ENCODE results near the gene SNRNP25.

The SNRNP25 gene

DNA sequence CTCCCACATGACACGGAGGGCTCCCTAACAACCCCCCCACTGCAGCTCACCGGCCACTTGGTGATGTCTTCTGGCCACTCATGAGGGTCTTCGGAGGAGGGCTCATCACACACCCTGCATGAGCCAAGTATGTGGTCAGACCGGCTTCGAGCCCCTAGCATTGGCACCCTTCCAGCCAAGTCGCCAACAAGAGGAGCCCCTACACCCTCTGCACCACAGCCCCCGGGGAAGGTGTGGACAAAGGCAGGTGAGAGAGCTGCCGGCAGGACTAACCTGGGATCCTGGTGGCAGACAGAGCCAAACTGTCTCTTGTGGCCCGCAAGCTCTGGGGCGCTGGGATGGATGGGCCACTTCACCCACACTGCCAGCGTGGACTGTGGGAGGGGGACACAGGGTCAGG is 6.5 kb downstream of the SNRNP25 start:
- no peak overlapping the region for H3K27ac ChIP-seq (ENCODE audit: low read length)
- H3K4me1 ChIP-seq (ENCODE audit: control insufficient read depth, low read depth, low read length) = no peaks in the 10 kb centered on the region
- peaks cover 39% of the 10 kb centered on the region for H3K36me3 ChIP-seq (ENCODE audit: control insufficient read depth, low read depth, low read length)
- no peaks in the 10 kb centered on the region for H3K27me3 ChIP-seq (ENCODE audit: control insufficient read depth, insufficient read depth, low read length)
- H3K4me3 ChIP-seq (ENCODE audit: low read length) = no peak overlapping the region
- H3K9ac ChIP-seq (ENCODE audit: low read length) = no peak overlapping the region
- H3K9me3 ChIP-seq (ENCODE audit: control insufficient read depth, low read depth, low read length) = no peaks in the 10 kb centered on the region

DNA sequence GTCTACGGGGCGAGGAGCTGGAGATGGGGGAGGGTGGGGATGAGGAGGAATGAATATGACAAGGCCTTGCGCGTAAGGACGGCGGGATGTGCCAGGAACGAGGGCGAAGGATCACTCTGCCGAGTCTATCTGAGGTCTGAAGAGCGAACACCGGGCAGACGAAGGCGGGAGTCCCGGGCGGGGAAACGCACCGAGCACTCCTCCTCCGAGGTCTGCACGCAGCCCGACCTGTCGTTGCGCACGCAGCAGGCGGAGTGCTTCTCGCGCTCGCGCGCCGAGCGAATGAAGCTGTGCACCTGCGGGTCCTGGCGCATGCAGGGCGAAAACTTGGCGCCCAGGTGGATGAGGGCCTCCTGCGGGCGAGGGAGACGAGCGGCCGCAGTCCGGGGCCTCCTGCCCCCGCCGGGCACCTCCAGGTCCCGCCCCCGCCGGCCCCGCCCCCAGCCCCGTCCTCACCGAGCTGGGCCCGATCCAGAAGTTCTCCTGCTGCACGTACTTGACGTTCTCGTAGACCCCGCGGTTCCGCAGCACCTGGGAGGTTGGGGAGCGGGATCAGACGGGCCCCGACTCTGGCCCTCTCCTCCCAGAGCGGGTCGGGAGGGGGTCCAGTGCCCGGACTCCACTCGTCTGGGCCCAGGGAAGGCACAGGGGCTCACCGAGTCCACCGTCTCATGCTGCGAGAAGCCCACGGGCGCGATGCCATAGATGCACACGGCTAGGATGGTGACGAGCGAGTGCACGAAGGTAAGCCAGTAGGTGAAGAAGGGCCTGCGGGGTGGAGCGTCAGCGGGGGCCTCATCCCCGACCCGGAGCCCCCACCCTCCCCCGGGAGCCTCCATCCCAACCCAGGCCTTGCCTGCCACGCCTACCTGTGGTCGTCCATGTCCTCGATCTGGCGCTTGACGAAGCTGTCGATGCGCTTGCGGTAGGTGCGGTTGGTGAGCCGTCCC is 7.6 kb downstream of the SNRNP25 start:
- no peak overlapping the region for H3K27ac ChIP-seq (ENCODE audit: low read length)
- peaks cover 29% of the 10 kb centered on the region for H3K36me3 ChIP-seq (ENCODE audit: control insufficient read depth, low read depth, low read length)

DNA sequence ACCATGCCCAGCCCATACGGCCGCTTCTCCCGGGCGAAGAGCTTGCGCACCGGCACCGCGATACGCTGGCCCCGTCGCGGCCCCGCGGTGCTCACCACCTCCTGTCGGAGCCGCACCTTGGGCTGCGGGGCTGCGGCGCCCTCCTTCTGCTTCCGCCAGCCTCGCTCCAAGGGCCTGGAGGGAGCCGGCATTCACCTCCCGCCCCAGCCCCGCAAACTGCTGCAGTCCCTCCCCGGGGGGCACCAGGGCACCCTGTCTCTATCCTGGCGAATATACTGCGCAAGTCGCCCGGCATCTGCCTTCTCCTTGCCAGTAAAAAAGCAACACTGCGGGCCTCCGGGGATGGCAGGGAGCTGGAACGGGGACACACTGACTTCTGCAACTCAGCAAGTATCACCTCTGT is 8.3 kb downstream of the SNRNP25 start:
- no peak overlapping the region for H3K9ac ChIP-seq (ENCODE audit: low read length)
- peaks cover 23% of the 10 kb centered on the region for H3K36me3 ChIP-seq (ENCODE audit: control insufficient read depth, low read depth, low read length)
- no peaks in the 10 kb centered on the region for H3K4me1 ChIP-seq (ENCODE audit: control insufficient read depth, low read depth, low read length)
- H3K27ac ChIP-seq (ENCODE audit: low read length) = no peak overlapping the region
- no peaks in the 10 kb centered on the region for H3K27me3 ChIP-seq (ENCODE audit: control insufficient read depth, insufficient read depth, low read length)
- H3K4me3 ChIP-seq (ENCODE audit: low read length) = no peak overlapping the region
- no peaks in the 10 kb centered on the region for H3K9me3 ChIP-seq (ENCODE audit: control insufficient read depth, low read depth, low read length)

More for the DNA sequence above, 7.6 kb downstream of the SNRNP25 start:
- H3K27me3 ChIP-seq (ENCODE audit: control insufficient read depth, insufficient read depth, low read length) = no peaks in the 10 kb centered on the region
- H3K9me3 ChIP-seq (ENCODE audit: control insufficient read depth, low read depth, low read length) = no peaks in the 10 kb centered on the region
- no peak overlapping the region for H3K4me3 ChIP-seq (ENCODE audit: low read length)
- no peaks in the 10 kb centered on the region for H3K4me1 ChIP-seq (ENCODE audit: control insufficient read depth, low read depth, low read length)
- H3K9ac ChIP-seq (ENCODE audit: low read length) = no peak overlapping the region

DNA sequence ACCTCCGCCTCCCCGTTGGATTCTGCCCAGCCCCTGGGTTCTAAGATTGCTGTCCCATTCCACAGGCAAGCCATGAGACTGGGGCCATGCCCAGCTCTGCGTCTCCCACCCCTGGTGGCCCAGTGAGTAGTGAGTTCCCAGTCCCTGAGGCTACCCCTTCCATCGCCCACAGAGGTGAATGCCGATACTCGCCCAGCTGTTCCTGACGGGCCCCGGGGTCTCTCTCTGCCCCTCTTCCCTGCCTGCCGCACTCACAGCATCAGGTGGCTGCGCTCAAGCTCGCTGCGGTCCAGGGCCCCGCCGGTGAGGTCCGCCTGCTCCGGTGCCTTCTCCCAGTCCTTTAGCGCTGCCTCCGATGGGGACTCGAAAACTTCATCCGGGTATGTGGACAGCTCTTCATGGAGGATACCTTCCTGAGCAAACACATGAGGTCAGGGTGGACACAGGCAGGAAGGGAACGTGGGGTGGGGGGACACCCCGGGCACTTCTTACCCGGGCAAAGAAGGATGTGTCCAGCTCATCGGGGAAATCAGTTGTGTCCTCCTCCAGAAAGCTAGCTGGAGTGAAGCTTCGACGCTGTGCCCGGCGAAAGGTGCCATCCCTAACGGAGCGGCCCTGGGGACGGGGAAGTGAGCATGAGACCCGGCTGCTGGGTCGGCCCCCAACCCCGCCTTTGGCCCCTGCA is 8.8 kb downstream of the SNRNP25 start:
- Histone ChIP-seq H3K4me3 (ENCODE audit: low read length) (no peak overlapping the region), H3K4me1 (ENCODE audit: control insufficient read depth, low read depth, low read length) (no peaks in the 10 kb centered on the region), H3K9me3 (ENCODE audit: control insufficient read depth, low read depth, low read length) (no peaks in the 10 kb centered on the region), H3K27me3 (ENCODE audit: control insufficient read depth, insufficient read depth, low read length) (no peaks in the 10 kb centered on the region), H3K27ac (ENCODE audit: low read length) (no peak overlapping the region), H3K36me3 (ENCODE audit: control insufficient read depth, low read depth, low read length) (peaks cover 18% of the 10 kb centered on the region), H3K9ac (ENCODE audit: low read length) (no peak overlapping the region)

DNA sequence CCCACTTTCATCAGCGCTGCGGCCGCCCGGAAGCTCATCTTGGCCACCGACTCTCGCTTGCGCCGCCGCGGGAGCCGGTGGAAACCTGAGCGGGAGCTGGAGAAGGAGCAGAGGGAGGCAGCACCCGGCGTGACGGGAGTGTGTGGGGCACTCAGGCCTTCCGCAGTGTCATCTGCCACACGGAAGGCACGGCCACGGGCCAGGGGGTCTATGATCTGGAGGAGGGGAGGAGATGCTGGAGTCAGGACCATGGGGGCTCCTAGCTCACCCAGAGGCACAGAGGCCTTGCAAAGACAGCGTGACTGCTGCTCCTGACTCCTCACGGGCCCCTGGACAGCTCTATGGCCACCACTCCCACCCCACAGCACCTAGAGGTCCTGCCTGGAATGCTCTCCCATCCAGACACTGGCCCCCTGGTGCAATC is 9.4 kb downstream of the SNRNP25 start:
- Histone ChIP-seq H3K27me3 (ENCODE audit: control insufficient read depth, insufficient read depth, low read length) (no peaks in the 10 kb centered on the region), H3K9me3 (ENCODE audit: control insufficient read depth, low read depth, low read length) (no peaks in the 10 kb centered on the region), H3K4me3 (ENCODE audit: low read length) (no peak overlapping the region), H3K27ac (ENCODE audit: low read length) (no peak overlapping the region), H3K9ac (ENCODE audit: low read length) (no peak overlapping the region), H3K36me3 (ENCODE audit: control insufficient read depth, low read depth, low read length) (peaks cover 13% of the 10 kb centered on the region), H3K4me1 (ENCODE audit: control insufficient read depth, low read depth, low read length) (no peaks in the 10 kb centered on the region)

DNA sequence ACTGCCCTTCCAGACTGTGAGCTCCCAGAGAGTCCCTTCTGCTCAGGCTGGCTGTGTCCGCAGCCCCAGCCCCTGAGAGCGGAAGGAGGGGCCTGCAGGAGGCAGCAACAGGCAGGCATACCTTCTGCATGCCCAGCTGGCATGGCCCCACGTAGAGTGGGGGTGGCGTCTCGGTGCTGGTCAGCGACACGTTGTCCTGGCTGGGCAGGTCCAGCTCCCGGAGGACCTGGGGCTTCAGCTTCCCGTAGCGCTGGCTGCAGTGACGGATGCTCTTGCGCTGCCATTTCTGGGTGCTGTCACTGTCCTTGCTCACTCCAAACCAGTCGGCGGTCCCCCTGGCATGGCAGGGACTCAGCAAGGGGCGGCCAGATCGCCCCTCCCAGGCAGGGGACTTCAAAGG is 9.8 kb downstream of the SNRNP25 start:
- H3K4me1 ChIP-seq (ENCODE audit: control insufficient read depth, low read depth, low read length) = no peaks in the 10 kb centered on the region
- no peaks in the 10 kb centered on the region for H3K27me3 ChIP-seq (ENCODE audit: control insufficient read depth, insufficient read depth, low read length)
- no peak overlapping the region for H3K9ac ChIP-seq (ENCODE audit: low read length)
- no peaks in the 10 kb centered on the region for H3K9me3 ChIP-seq (ENCODE audit: control insufficient read depth, low read depth, low read length)
- no peak overlapping the region for H3K27ac ChIP-seq (ENCODE audit: low read length)
- H3K4me3 ChIP-seq (ENCODE audit: low read length) = no peak overlapping the region
- H3K36me3 ChIP-seq (ENCODE audit: control insufficient read depth, low read depth, low read length) = peaks cover 8% of the 10 kb centered on the region

DNA sequence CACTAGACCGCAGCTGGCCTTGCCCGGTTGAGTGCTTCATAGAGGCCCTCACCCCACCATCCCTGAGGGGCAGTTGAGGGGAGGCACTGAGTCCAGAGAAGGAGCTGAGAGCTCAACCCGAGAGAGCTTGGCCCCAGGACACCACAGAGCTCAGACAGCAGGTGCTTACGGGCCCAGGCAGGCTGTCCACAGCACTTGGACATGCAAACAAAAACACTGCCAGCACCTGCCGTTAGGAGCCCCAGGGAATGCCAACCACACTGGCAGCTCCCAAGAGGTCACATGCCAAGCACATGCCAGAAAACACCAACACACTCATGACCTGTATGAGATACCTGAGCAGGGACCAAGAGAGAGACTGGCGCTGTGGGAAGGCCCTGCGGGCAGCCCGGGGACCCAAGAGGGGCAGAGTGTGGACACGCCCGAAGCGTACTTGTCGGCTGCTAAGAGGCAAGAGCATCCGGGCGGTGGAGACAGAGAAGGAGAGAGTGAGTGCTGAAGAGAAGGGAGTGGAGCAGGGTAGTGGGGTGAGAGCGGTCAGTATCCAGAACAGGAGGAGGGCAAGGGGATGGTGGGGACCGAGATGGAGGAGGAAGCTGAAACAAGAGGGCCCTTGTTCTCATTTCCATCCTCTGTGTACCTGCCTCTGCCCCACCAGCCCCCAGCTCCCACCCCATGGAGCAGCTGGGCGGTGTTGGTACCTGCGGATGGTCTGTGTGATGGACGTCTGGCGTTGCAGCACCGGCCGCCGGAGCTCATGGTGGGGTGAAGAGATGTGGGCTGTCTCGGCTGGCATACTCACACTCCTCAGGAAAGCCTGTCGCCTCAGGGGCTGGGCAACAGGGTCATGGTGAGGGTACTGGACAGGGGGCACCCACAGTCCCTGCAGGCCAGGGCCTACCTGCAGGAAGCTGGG is 10.6 kb downstream of the SNRNP25 start:
- Histone ChIP-seq H3K36me3 (ENCODE audit: control insufficient read depth, low read depth, low read length) (peaks cover 4% of the 10 kb centered on the region), H3K4me3 (ENCODE audit: low read length) (no peak overlapping the region), H3K9me3 (ENCODE audit: control insufficient read depth, low read depth, low read length) (no peaks in the 10 kb centered on the region), H3K27me3 (ENCODE audit: control insufficient read depth, insufficient read depth, low read length) (no peaks in the 10 kb centered on the region), H3K9ac (ENCODE audit: low read length) (no peak overlapping the region), H3K4me1 (ENCODE audit: control insufficient read depth, low read depth, low read length) (no peaks in the 10 kb centered on the region), H3K27ac (ENCODE audit: low read length) (no peak overlapping the region)

DNA sequence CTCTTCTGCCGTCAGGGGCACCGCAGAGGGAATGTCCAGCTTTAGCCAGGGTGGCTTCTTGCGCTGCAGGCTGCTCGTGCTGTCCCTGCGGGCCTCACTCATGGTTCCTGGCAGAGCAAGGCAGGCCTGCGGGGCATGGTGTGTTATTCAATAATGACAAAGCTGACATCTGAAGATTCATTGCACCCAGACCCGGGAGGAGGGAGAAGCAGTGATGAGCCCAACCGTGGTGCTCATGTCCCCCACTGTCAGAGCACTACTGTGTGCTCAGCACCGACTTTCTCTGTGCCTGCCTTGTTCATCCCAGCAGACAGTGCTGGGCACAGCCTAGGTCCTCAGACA is 11.3 kb downstream of the SNRNP25 start:
- Histone ChIP-seq H3K27ac (ENCODE audit: low read length) (no peak overlapping the region), H3K4me1 (ENCODE audit: control insufficient read depth, low read depth, low read length) (no peaks in the 10 kb centered on the region), H3K9ac (ENCODE audit: low read length) (no peak overlapping the region), H3K4me3 (ENCODE audit: low read length) (no peak overlapping the region), H3K27me3 (ENCODE audit: control insufficient read depth, insufficient read depth, low read length) (no peaks in the 10 kb centered on the region), H3K36me3 (ENCODE audit: control insufficient read depth, low read depth, low read length) (peaks cover 4% of the 10 kb centered on the region), H3K9me3 (ENCODE audit: control insufficient read depth, low read depth, low read length) (no peaks in the 10 kb centered on the region)

DNA sequence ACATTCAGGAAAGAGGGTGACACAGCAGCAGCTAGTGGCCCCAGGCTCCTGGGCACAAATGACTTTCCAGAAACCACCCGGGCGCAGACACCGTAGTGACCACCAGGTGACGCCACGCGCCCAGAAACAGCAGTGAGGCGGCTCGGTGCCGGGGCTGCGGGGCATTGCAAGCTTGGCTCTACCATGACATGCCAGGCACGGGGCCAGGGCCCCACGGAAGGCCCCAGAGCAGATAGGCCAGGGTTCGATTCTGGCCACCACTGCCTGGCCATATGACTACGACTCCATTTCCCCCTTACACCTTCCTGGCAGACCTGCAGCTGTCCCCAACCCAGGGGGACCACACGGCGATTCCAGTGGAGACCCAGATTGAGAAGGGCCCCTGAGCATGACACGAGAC is 12.1 kb downstream of the SNRNP25 start:
- no peak overlapping the region for H3K9ac ChIP-seq (ENCODE audit: low read length)
- peaks cover 4% of the 10 kb centered on the region for H3K36me3 ChIP-seq (ENCODE audit: control insufficient read depth, low read depth, low read length)
- no peak overlapping the region for H3K27ac ChIP-seq (ENCODE audit: low read length)
- H3K4me1 ChIP-seq (ENCODE audit: control insufficient read depth, low read depth, low read length) = peaks cover under 1% of the 10 kb centered on the region
- H3K4me3 ChIP-seq (ENCODE audit: low read length) = no peak overlapping the region
- H3K27me3 ChIP-seq (ENCODE audit: control insufficient read depth, insufficient read depth, low read length) = no peaks in the 10 kb centered on the region
- no peaks in the 10 kb centered on the region for H3K9me3 ChIP-seq (ENCODE audit: control insufficient read depth, low read depth, low read length)

DNA sequence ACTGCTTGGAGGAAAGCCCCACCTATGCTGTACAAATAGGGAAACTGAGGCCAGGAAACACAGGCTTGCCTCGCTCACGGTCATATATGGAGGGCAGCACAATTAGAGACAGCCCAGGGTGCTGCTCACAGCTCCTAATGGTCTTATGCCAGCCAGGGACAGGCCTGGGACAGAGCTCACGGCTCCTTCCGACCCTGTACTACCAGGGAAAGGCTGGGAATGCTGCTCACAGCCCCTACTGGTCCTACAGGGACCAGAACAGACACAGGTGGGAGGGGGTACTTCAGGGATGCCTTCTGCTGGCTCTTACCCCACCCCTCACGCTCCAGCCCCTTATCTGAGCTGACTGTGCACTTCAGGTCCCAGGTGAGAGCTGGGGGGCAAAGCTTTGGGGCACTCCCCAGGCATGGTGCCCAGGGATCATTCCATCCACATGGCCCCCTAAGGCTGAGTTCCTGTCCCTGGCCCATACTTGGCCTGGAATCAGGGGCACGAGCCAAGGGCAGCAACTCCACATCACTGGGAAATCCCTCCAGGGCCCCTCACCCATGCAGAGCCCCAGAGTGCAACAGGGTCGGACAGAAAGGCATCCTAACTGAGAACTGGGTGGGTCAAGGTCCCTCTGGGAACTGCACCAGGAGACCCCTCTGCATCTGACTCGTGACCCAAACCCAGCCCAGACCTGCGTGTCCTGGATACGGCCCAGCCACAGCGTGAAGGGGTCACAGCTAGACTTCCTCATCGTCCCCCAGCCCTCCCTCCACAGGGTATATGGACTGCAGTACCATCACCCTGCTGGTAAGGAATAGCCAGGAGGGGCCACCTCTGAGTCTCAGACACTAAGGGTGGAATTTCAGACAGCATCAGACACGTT is 12.9 kb downstream of the SNRNP25 start:
- Histone ChIP-seq H3K4me3 (ENCODE audit: low read length) (no peak overlapping the region), H3K27ac (ENCODE audit: low read length) (no peak overlapping the region), H3K4me1 (ENCODE audit: control insufficient read depth, low read depth, low read length) (peaks cover 7% of the 10 kb centered on the region), H3K36me3 (ENCODE audit: control insufficient read depth, low read depth, low read length) (peaks cover 4% of the 10 kb centered on the region), H3K27me3 (ENCODE audit: control insufficient read depth, insufficient read depth, low read length) (no peaks in the 10 kb centered on the region), H3K9ac (ENCODE audit: low read length) (no peak overlapping the region), H3K9me3 (ENCODE audit: control insufficient read depth, low read depth, low read length) (no peaks in the 10 kb centered on the region)

Measured in iPS-18a (cell line).